Coronary artery (tissue), 2 donors: Measurements from ENCODE around the gene MDM2.
"Not testable (repeated sequence)": the region's sequence is repeated elsewhere in the genome, so short reads cannot be mapped to it uniquely, and the experiment has no call there.

Source experiments
- DNase-seq: peaks from one replicate; pipeline ENCODE4 v3.0.0-alpha.2; 2017; ENCODE audit warnings: low spot score
- H3K27ac ChIP-seq, 2 donors: fragments of 200-600 bp; sonication (generic); one replicate each; pipeline ENCODE4 v1.5.1; 2016 to 2019
- H3K4me3 ChIP-seq: fragments of 200-600 bp; sonication (generic); 2 replicates; pipeline ENCODE4 v1.5.1; 2016; ENCODE audit warnings: mild to moderate bottlenecking, moderate library complexity
- CTCF ChIP-seq: fragments of 200-600 bp; sonication (generic); IDR thresholded peaks from one replicate; pipeline ENCODE4 v1.5.1; 2019; ENCODE audit warnings: antibody characterized with exemption

The MDM2 gene

GRCh38 chr12:68806488-68807237 lies 1.3 kb upstream of the MDM2 start:
- no peak for DNase-seq
- no peak for TF ChIP-seq CTCF
- H3K4me3 ChIP-seq, result peak overlapping the region; percentile 93
- peak overlapping the region; percentile 97 to 98 for H3K27ac ChIP-seq

GRCh38 chr12:68807274-68807575 lies 752 bp upstream of the MDM2 start:
- peak overlapping the region; percentile 93 for H3K4me3 ChIP-seq
- not testable (repeated sequence) for DNase-seq
- H3K27ac ChIP-seq, result peak overlapping the region; percentile 97 to 98

- DNase-seq, result peak; percentile 91
- H3K27ac ChIP-seq, result peak overlapping the region; percentile 97 to 98
- TF ChIP-seq CTCF, result no peak
- peak overlapping the region; percentile 93 for H3K4me3 ChIP-seq
Measured at GRCh38 chr12:68808388-68809189, 612 bp downstream of the MDM2 start.

GRCh38 chr12:68809190-68810026 lies 1.4 kb downstream of the MDM2 start:
- H3K4me3 ChIP-seq, result peak overlapping the region; percentile 93
- H3K27ac ChIP-seq, result peak overlapping the region; percentile 97 to 98
- no peak for TF ChIP-seq CTCF
- DNase-seq, result no peak

GRCh38 chr12:68810027-68810389 lies 2.0 kb downstream of the MDM2 start:
- not testable (repeated sequence) for H3K27ac ChIP-seq, DNase-seq
- peak overlapping the region; percentile 93 for H3K4me3 ChIP-seq

- peak overlapping the region; percentile 23 for H3K4me3 ChIP-seq
- not testable (repeated sequence) for H3K27ac ChIP-seq, DNase-seq
Measured at GRCh38 chr12:68811573-68811972, 3.6 kb downstream of the MDM2 start.

GRCh38 chr12:68812553-68813241 lies 4.7 kb downstream of the MDM2 start:
- H3K27ac ChIP-seq, result no peak overlapping the region
- H3K4me3 ChIP-seq, result peak overlapping the region; percentile 12
- DNase-seq, result no peak
- TF ChIP-seq CTCF, result no peak

GRCh38 chr12:68813242-68813593 lies 5.2 kb downstream of the MDM2 start:
- no peak for TF ChIP-seq CTCF
- Histone ChIP-seq H3K27ac (no peak overlapping the region), H3K4me3 (no peak overlapping the region)
- no peak for DNase-seq
